ENCODE results near the gene CHDH.

The CHDH gene

GRCh38 chr3:53850895-53851294 lies 4.7 kb upstream of the CHDH start:
- no peak for FAIRE-seq
- DNase-seq (ENCODE audit: low spot score): no peak

- no peak for DNase-seq (ENCODE audit: low spot score)
- no peak for FAIRE-seq
Observed at GRCh38 chr3:53849916-53850315, 3.7 kb upstream of the CHDH start.

- DNase-seq (ENCODE audit: low spot score): no peak
- FAIRE-seq: no peak
Observed at GRCh38 chr3:53846851-53847155, 584 bp upstream of the CHDH start.

- DNase-seq (ENCODE audit: low spot score) (no peak), FAIRE-seq (no peak)
Observed at GRCh38 chr3:53845881-53846133, 412 bp downstream of the CHDH start.

GRCh38 chr3:53845103-53845880 lies 927 bp downstream of the CHDH start:
- DNase-seq (ENCODE audit: low spot score): peak; percentile 34
- no peak for FAIRE-seq

GRCh38 chr3:53844262-53845102 lies 1.7 kb downstream of the CHDH start:
- FAIRE-seq (no peak), DNase-seq (ENCODE audit: low spot score) (no peak)

GRCh38 chr3:53843195-53844177 lies 2.7 kb downstream of the CHDH start:
- DNase-seq (ENCODE audit: low spot score): no peak

GRCh38 chr3:53842436-53843194 lies 3.6 kb downstream of the CHDH start:
- FAIRE-seq (no peak), DNase-seq (ENCODE audit: low spot score) (peak; percentile 72)

More at GRCh38 chr3:53843195-53844177, 2.7 kb downstream of the CHDH start:
- no peak for FAIRE-seq

- no peak for DNase-seq (ENCODE audit: low spot score)
Observed at GRCh38 chr3:53841296-53841695, 4.9 kb downstream of the CHDH start.

GRCh38 chr3:53837331-53837730 lies 8.9 kb downstream of the CHDH start:
- FAIRE-seq (no peak), DNase-seq (ENCODE audit: low spot score) (no peak)

More at GRCh38 chr3:53841296-53841695, 4.9 kb downstream of the CHDH start:
- FAIRE-seq: no peak

- no peak for FAIRE-seq
- no peak for DNase-seq (ENCODE audit: low spot score)
Observed at GRCh38 chr3:53836084-53836872, 9.9 kb downstream of the CHDH start.

- FAIRE-seq (no peak), DNase-seq (ENCODE audit: low spot score) (no peak)
Observed at GRCh38 chr3:53835257-53835656, 11.0 kb downstream of the CHDH start.

GRCh38 chr3:53834429-53835095 lies 11.7 kb downstream of the CHDH start:
- DNase-seq (ENCODE audit: low spot score): no peak
- no peak for FAIRE-seq

GRCh38 chr3:53833700-53834099 lies 12.5 kb downstream of the CHDH start:
- DNase-seq (ENCODE audit: low spot score): no peak
- FAIRE-seq: no peak

GRCh38 chr3:53833053-53833645 lies 13.1 kb downstream of the CHDH start:
- FAIRE-seq (no peak), DNase-seq (ENCODE audit: low spot score) (no peak)

- FAIRE-seq: no peak
Observed at GRCh38 chr3:53830944-53831343, 15.3 kb downstream of the CHDH start.

GRCh38 chr3:53829605-53830004 lies 16.6 kb downstream of the CHDH start:
- FAIRE-seq: no peak
- DNase-seq (ENCODE audit: low spot score): no peak

More at GRCh38 chr3:53830944-53831343, 15.3 kb downstream of the CHDH start:
- DNase-seq (ENCODE audit: low spot score): no peak

- FAIRE-seq (no peak), DNase-seq (ENCODE audit: low spot score) (no peak)
Observed at GRCh38 chr3:53828581-53828980, 17.6 kb downstream of the CHDH start.

- no peak for DNase-seq (ENCODE audit: low spot score)
- no peak for FAIRE-seq
Observed at GRCh38 chr3:53826048-53826447, 20.2 kb downstream of the CHDH start.
